Right lobe of liver (tissue), 4 donors: ENCODE measurements around the gene NEU1.

Experiments used
- POLR2A ChIP-seq: fragments of 450-650 bp; IDR thresholded peaks from one replicate; pipeline ENCODE4 v1.6.1; 2017; ENCODE audit warnings: antibody characterized with exemption, mild to moderate bottlenecking
- TF ChIP-seq, protein P1 (sequence below), 4 donors: fragments of 200-600 bp in 3 of 4; fragments of 450-650 bp in 1 of 4; IDR thresholded peaks; one replicate each; pipeline versions ENCODE4 v1.5.1 to v1.8.0; 2016 to 2022; ENCODE audit warnings: antibody characterized with exemption in 4 of 4, mild to moderate bottlenecking in 2 of 4
- donor health status: DM: no; HTN: no; CAD: no.
- donor health status: DM: no; HTN: no; CAD: no.
- donor health status: DM: no; HTN: yes; CAD: no.

DNA sequence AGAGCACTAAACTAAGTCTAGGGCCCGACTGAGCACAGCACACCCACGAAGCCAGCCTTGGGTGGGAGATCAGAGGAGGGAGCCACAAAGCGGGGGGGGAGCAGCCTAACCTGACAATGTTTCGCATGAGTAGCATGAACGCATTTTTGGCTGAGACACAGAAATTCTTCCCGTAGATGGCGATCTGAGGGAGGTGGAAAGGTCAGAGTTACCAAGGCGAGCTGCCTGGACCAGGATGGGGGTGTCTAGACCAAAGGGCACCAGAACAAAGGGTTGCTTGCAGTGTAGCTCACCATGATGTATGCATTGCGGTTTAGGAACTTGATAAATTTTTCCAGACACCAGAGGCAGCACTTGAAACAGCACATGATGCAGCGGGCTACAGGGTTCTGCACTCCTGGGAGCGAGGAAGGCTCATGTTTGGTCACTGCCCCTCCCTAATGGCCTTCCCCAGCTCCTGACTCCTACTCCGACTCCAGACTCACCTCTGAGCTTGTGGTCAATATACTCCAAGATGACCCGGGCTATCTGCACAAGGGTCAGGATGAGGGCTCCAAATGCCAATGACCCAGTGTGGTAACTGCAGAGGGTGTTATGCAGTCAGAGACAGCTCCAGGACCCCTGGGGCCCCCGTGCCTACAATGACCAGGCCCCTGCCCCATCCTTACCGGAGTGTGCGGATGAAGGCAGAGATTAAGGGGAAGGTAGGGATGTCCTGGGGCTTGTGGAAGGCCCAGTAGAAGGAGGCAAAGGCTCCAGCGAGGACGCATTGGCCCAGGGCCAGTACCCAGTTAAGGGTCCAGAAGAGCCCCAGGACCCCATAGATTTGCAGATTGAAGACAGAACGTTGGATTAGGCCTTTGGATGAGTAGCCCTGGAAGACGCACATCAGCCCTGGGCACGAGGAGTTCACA lies 2.8 kb upstream of the NEU1 start:
- TF ChIP-seq, protein P1, sequence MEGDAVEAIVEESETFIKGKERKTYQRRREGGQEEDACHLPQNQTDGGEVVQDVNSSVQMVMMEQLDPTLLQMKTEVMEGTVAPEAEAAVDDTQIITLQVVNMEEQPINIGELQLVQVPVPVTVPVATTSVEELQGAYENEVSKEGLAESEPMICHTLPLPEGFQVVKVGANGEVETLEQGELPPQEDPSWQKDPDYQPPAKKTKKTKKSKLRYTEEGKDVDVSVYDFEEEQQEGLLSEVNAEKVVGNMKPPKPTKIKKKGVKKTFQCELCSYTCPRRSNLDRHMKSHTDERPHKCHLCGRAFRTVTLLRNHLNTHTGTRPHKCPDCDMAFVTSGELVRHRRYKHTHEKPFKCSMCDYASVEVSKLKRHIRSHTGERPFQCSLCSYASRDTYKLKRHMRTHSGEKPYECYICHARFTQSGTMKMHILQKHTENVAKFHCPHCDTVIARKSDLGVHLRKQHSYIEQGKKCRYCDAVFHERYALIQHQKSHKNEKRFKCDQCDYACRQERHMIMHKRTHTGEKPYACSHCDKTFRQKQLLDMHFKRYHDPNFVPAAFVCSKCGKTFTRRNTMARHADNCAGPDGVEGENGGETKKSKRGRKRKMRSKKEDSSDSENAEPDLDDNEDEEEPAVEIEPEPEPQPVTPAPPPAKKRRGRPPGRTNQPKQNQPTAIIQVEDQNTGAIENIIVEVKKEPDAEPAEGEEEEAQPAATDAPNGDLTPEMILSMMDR (IDR thresholded peaks at IDR 0.05) = no peak
- no peak for TF ChIP-seq POLR2A
